ENCODE data around the gene NALF2. TPM values are rescaled to one million over a fixed set of nuclear protein-coding genes. Genes with fewer than 3 reads are reported as not detected.

The NALF2 gene
- total RNA-seq, 1 donor from 2014 or later: 2.0 TPM

DNA sequence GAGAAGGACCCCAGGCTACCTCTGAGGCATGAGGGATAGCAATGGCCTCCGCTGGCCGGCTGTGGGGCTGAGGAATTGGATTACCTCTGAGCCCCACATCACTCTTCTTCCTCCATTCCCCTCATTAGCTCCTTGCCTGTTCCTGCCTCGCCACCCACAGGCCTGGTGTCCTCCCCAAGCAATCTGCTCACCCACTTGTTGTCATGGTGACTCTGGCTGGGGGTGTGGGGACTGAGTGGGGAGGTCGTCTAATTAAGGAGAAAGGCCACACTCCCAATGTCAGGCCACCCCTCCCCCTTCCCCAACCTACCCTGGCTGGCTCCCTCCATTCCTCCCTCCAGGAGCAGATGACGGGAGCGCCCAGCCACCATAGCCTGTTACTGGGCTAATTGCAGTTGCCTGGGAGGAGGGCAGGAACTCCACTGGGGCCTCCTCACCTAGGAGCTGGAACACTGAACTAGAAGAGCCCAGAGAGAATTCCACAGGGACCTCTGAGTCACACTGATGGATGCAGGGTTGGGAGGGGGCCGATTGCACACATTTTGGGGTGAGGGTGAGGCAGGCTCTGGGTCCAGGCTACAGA, 20.7 kb downstream of the NALF2 start:
- FAIRE-seq (no peak), DNase-seq (ENCODE audit: low spot score in 2 of 2) (no peak)

DNA sequence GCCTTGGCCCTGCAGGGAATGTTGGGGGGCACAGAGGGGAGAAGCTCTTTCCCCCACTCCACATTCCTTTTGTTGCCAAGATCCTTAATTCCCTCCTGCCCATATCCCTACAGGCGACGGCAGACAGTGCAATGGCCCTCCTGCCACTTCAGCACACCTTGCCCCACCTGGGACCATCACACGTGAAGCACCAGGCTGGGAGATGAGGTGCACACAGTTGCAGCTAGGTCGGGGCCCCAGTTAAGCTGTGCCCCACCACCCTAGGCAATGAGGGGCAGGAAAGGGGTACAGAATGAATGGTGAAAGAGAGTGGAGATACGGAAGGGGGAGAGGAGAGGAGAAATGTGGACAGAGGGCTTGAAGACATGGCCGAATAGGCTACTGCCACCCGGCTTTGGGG, 26.2 kb downstream of the NALF2 start:
- FAIRE-seq (no peak), DNase-seq (ENCODE audit: low spot score in 2 of 2) (no peak)

DNA sequence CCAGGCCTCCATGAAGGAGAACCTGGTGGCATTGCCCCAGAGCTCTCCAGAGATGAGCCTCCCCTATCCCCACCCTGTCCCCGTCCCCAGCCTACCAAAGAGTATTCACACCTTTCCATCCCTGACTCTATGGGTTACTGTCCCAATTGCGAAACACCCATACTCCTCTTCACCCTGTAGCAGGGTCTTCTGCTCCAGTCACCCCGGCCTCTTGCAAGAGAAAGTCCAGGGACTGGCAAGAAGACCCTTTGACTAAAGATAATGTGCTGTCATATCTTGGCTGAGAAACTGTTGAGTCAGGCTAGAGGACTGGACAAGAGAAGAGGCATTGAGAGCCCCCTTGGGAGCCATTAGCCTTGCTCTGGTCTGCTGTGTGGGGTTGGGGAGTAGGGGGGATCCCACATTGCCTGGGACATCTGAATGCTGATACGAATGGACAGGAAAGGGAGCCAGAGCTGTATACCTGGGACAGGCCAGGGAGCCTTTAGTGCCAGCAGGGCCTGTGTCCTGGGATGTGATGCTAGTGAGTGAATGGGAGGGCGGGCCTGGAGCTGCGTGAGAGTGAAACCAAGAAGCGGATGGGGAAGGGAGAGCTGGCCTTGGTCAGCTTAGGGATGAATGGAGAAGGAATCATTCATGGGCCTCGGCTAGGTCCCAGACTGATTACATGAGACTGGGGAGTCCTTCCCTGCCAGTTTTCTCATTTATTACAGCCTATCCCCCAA, 27.1 kb downstream of the NALF2 start:
- FAIRE-seq: no peak

DNA sequence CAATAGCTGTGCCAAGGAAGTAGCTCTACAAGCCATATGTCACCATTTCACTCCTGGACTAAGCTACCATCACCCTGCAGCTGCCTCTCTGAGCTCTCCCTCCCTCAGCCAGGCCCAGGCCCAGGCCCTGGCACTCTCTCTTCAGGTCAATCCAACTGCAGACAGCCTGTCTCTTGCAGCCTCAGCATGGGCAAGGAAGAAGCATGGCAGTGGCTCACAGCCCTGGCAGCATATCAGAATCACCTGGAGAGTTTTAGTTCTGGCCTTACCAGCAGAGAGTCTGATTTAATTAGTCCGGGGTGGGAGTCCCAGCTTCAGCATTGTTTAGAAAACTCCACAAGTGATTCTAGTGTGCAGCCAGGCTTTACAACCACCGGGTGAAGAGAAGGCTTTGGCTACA, 31.5 kb downstream of the NALF2 start:
- DNase-seq (ENCODE audit: low spot score in 2 of 2): no peak
- no peak for FAIRE-seq

More for the DNA sequence above, 27.1 kb downstream of the NALF2 start:
- DNase-seq (ENCODE audit: low spot score in 2 of 2): no peak

DNA sequence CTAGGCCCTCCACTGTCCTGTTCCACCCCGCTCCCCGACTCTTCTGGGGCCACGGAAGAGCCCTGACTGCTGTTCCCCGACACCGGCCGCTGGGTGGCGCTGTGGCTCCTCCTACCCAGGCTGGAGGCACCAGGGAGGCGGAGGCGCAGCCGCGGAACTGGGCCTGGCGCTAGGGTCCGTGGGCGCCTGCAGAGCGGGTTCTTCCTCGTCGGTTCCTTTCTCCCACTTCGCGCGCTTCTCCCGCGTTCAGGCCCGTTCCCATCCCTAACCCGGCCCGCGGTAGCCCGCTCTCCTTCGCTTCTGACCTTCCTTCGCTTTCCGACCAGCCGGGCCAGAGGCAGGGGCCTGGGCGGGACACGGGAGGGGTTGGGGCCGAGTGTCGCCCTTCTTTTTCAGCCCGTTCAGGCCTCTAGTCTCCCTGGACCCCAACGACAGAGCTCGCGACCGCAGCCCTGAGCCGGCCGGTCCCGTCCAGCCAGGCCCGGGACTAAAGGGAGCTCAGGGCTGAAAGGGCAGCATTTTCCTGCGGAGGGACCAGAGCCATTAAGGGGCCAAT, 34.3 kb downstream of the NALF2 start:
- no peak for FAIRE-seq
- peak; percentile 45 to 67 for DNase-seq (ENCODE audit: low spot score in 2 of 2)

DNA sequence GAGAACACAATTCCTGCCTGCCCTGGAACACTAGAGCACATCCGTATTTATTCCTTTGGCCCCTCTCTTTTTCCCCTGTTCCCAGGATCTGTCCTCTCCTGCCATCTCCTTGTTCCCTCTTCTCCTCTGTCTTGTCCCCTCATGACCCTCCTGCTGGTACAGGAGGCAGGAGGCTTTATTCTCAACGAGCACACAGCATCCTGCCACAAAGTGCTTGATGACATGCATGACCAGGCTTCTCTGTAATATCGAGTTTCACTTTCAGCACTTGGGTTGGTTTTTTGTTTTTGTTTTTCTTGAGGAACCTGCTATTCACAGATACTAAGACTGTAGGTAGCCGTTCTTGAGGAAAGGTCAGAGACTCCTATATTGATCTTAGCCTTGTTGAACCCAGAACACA, 35.3 kb downstream of the NALF2 start:
- DNase-seq (ENCODE audit: low spot score in 2 of 2): no peak
- no peak for FAIRE-seq

DNA sequence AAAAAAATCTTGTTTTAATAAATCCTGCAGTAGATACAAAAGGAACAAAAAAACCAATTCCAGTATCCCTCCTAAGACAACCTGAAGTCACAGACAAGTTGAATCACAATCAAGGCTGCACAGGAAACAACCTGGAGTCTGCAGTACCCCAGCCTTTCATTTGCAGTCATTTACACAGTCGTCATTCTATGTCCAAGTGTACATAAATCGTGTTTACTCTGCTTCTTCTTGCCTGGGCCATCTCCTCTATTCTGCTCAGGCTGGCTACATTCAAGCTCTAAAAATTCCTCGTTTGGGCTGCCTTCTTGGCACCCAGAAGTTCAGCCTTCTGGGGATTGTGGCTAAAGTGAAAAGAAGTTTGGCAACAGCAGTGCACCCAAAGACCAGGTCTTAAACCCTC, 37.8 kb downstream of the NALF2 start:
- FAIRE-seq (no peak), DNase-seq (ENCODE audit: low spot score in 2 of 2) (no peak)

DNA sequence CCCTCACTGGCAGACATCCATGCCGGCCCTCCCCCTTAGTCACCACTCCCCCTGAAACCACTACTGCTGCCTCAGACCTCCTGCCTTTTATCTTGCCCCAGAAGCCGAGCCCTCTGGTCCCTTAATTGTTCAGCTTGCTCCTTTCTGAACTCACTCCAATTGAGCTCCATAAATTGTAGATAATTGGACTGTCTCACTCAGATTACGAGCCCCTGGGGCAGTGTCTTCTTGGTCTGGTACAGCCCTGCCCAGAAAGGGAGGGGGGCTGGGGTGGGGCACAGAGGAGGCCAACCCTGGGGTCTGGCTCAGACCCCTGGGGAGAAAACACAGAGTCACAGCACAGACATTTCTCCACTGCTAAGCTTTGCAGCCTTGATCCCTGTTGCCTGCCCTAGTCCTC, 39.4 kb downstream of the NALF2 start:
- DNase-seq (ENCODE audit: low spot score in 2 of 2): no peak
- FAIRE-seq: no peak

DNA sequence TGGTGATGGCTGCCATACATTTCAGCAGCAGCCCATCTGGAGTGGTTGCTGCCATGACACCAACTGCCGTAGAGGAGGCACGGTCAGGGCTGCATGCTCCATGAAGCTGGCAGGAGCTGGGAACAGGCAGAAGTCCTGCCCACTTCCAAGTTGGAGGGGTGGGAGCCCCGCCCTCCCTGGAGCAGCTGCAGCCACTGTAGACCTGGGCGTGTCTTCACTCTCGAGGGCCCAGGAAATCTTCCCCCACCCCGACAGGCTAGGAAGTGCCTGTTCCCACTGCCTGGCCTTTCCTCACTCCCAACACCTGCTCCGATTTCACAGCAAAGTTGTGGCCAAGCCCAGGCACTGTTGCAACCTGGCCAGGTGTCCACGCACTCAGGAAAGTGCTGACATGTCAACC, 42.3 kb downstream of the NALF2 start:
- DNase-seq (ENCODE audit: low spot score in 2 of 2) (no peak), FAIRE-seq (no peak)

DNA sequence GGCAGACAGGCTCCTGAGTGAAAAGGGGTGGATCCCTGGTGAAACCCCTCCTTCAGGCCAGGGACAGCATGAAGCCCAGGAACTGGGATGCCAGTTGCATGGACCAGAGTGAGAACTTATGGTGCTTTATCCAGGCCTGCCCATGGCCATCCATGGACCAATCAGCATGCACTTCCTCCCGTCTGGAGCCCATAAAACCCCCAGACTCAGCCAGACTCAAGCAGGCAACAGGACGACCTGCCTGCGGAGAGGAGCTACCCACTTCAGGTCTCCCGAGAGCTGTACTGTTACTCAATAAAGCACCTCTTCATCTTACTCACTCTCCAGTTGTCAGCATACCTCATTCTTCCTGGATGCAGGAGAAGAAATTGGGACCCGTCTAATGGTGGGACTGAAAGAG, 42.9 kb downstream of the NALF2 start:
- FAIRE-seq (no peak), DNase-seq (ENCODE audit: low spot score in 2 of 2) (no peak)

DNA sequence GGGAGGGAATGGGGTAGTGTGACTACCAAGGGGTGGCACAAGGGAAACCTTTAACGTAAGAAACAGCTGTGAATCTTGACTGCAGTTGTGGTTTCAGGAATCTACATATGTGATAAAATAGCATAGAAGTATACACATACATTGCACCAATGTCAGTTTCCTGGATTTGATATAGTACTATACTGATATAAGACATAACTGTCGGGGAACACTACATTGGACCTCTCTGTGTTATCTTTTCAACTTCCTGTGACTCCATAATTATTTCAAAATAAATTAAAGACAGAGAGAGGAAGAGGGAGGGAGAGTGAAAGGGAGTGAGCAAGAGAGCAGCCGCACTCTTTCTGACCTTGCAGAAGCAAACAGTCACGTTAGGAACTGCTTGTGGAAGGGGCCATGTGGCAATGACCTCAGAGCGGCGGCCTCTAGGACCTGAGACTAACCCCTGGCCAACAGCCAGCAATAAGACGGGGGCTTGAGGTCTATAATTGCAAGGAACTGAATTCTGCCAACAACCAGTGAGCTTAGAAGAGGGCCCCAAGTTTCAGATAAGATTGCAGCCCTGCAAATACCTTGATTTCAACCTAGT, 47.4 kb downstream of the NALF2 start:
- DNase-seq (ENCODE audit: low spot score in 2 of 2): no peak
- FAIRE-seq: no peak

DNA sequence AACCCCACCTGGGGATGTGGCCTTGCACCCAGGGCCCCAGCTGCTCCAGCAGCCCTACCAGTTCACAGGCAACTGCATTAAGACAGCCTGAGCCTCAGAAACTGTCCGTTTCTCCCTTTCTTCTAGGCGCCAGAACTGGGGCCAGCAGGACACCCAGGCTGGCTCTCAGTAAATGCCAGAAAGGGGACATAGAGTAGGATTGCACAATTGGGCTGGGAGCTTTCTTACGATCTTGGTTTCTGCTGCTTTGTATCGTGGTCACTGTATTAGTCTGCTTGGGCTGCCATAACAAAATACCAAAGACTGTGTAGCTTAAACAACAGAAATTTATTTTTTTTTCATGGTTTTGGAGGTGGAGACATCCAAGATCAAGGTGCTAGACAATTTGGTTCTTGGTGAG, 48.4 kb downstream of the NALF2 start:
- DNase-seq (ENCODE audit: low spot score in 2 of 2) (no peak), FAIRE-seq (no peak)

Other genes with a start within 250 kb of the NALF2 start
- gene EDA, start 111.8 kb downstream of the NALF2 start, total RNA-seq: 2.0 TPM